ENCODE results near the gene COPS7A.

COPS7A gene

GRCh38 chr12:6770094-6770493 is 46.2 kb downstream of the COPS7A start:
- DNase-seq (ENCODE audit: low spot score), result no peak

- no peak for DNase-seq (ENCODE audit: low spot score)
Measured at GRCh38 chr12:6770600-6770999, 46.8 kb downstream of the COPS7A start.

- DNase-seq (ENCODE audit: low spot score), result no peak
Measured at GRCh38 chr12:6771091-6771495, 47.2 kb downstream of the COPS7A start.

GRCh38 chr12:6771509-6772330 is 47.9 kb downstream of the COPS7A start:
- no peak for DNase-seq (ENCODE audit: low spot score)

GRCh38 chr12:6772331-6772695 is 48.5 kb downstream of the COPS7A start, which contains the start of gene LAG3:
LAG3 (plus strand) TSS chr12:6772520; CDS start chr12:6772853, 333 bp downstream.
- DNase-seq (ENCODE audit: low spot score), result no peak

GRCh38 chr12:6772726-6773589 is 49.1 kb downstream of the COPS7A start:
- DNase-seq (ENCODE audit: low spot score), result no peak

GRCh38 chr12:6773590-6774351 is 49.9 kb downstream of the COPS7A start:
- DNase-seq (ENCODE audit: low spot score), result no peak

GRCh38 chr12:6774499-6775062 is 50.7 kb downstream of the COPS7A start:
- DNase-seq (ENCODE audit: low spot score), result no peak

GRCh38 chr12:6775185-6776174 is 51.6 kb downstream of the COPS7A start:
- DNase-seq (ENCODE audit: low spot score), result no peak

- DNase-seq (ENCODE audit: low spot score), result no peak
Measured at GRCh38 chr12:6777386-6777785, 53.5 kb downstream of the COPS7A start.

- no peak for DNase-seq (ENCODE audit: low spot score)
Measured at GRCh38 chr12:6778217-6778573, 54.3 kb downstream of the COPS7A start.

- DNase-seq (ENCODE audit: low spot score), result peak; percentile 90
Measured at GRCh38 chr12:6778574-6779550, 55.0 kb downstream of the COPS7A start.

- no peak for DNase-seq (ENCODE audit: low spot score)
Measured at GRCh38 chr12:6779708-6780432, 56.0 kb downstream of the COPS7A start.

GRCh38 chr12:6780573-6780972 is 56.7 kb downstream of the COPS7A start:
- DNase-seq (ENCODE audit: low spot score), result no peak

Measured in kidney capillary endothelial cell (primary cell).